ENCODE measurements around the gene DCAF12L2. TPM values are rescaled to one million over a fixed set of nuclear protein-coding genes. Genes with fewer than 3 reads are reported as not detected.

DCAF12L2 gene
- total RNA-seq, 1 experiment from 2014 or later: 1.2 TPM

DNA sequence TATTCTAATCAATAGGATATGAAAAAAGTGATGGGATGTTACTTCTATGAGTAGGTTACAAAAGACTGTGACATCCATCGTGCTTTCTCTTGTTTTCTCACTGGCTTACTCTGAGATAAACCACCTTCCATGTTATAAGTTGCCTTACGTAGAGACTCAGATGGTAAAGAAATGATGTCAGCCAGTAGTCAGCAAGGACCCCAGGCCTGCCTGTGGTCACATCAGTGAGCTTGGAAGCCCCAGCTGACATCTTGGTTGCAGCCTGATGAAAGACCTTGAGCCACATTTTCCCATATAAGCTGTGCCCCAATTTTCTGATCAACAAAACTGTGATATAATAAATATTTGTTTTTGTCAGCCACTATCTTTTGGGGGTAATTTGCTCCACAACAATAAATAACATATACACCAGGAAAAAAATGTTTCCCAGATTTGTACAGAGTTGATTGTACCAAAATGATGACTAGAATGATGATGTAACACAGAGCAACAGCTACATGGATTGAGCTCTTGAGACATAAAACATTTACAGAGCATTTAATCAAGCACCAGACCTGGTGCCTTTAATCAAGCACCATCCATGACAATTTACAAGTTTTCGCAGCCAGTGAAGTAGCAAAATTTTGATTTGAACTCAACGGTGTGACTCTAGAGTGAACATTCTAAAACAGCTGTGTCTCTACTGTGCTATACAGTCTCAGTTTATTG lies 11.2 kb upstream of the DCAF12L2 start:
- Histone ChIP-seq H3K9me3 (ENCODE audit: control insufficient read depth, low read depth, low read length) (no peaks in the 10 kb centered on the region), H3K23me2 (ENCODE audit: insufficient read length, low read depth, low read length, poor library complexity, severe bottlenecking) (no peaks in the 10 kb centered on the region), H2BK20ac (ENCODE audit: low read depth, low read length, poor library complexity, severe bottlenecking) (no peak overlapping the region), H4K8ac (replicated peaks; ENCODE audit: insufficient read length, low read depth, low read length) (no peak overlapping the region), H3K23ac (ENCODE audit: insufficient read length, low read depth, low read length) (no peak overlapping the region), H3K9ac (ENCODE audit: extremely low read depth, insufficient read length, low read length) (no peak overlapping the region), H4K20me1 (ENCODE audit: control insufficient read depth, insufficient read depth, insufficient read length) (no peaks in the 10 kb centered on the region), H3K14ac (ENCODE audit: insufficient read depth, low read length) (no peak overlapping the region), H2AFZ (ENCODE audit: low read length) (no peak overlapping the region), H2BK15ac (ENCODE audit: low read depth, low read length) (no peak overlapping the region), H3K18ac (ENCODE audit: insufficient read length, low read depth, low read length) (no peak overlapping the region), H3K27ac (ENCODE audit: insufficient read length, low read depth, low read length) (no peak overlapping the region), H2BK12ac (ENCODE audit: insufficient read length, low read depth, low read length) (no peak overlapping the region), H3K4me1 (ENCODE audit: insufficient read depth, low read length) (no peaks in the 10 kb centered on the region), H3K56ac (ENCODE audit: insufficient read length, low read depth, low read length) (no peak overlapping the region), H3T11ph (ENCODE audit: low read length) (no peak overlapping the region), H4K91ac (ENCODE audit: insufficient read length, low read depth, low read length) (no peak overlapping the region), H2BK120ac (ENCODE audit: low read depth, low read length, poor library complexity, severe bottlenecking) (no peak overlapping the region), H4K5ac (ENCODE audit: insufficient read length, low read depth, low read length) (no peak overlapping the region), H3K4ac (ENCODE audit: low read depth, low read length) (no peak overlapping the region), H3K4me2 (ENCODE audit: insufficient read depth, insufficient read length, low read length) (no peak overlapping the region), H3K79me2 (ENCODE audit: insufficient read depth, low read length) (no peaks in the 10 kb centered on the region), H2BK5ac (ENCODE audit: insufficient read length, low read length) (no peak overlapping the region), H2AK5ac (ENCODE audit: insufficient read length, low read length) (no peak overlapping the region), H3K79me1 (ENCODE audit: insufficient read depth, low read depth, low read length, poor library complexity, severe bottlenecking) (no peaks in the 10 kb centered on the region), H3K27me3 (ENCODE audit: insufficient read depth, low read length) (no peaks in the 10 kb centered on the region)
- Mint-ChIP-seq H3K27ac (no peak overlapping the region), H3K36me3 (ENCODE audit: insufficient read depth in 1 of 3, low read depth in 3 of 3) (no peaks in the 10 kb centered on the region; a peak in 1 of 7 replicates), H3K27me3 (ENCODE audit: low read depth) (no peaks in the 10 kb centered on the region), H3K4me3 (no peak overlapping the region), H3K4me1 (no peaks in the 10 kb centered on the region), H3K9me3 (peaks cover 0 to 26% of the 10 kb centered on the region in 2 experiments; a peak in 2 of 5 replicates)
- DNase-seq: no peak
- no CpG with 5 or more reads among the region's 4 CpGs for whole genome bisulfite sequencing (ENCODE audit: extremely low coverage, insufficient read length, low lambda C conversion rate)
- TF ChIP-seq, protein P1, sequence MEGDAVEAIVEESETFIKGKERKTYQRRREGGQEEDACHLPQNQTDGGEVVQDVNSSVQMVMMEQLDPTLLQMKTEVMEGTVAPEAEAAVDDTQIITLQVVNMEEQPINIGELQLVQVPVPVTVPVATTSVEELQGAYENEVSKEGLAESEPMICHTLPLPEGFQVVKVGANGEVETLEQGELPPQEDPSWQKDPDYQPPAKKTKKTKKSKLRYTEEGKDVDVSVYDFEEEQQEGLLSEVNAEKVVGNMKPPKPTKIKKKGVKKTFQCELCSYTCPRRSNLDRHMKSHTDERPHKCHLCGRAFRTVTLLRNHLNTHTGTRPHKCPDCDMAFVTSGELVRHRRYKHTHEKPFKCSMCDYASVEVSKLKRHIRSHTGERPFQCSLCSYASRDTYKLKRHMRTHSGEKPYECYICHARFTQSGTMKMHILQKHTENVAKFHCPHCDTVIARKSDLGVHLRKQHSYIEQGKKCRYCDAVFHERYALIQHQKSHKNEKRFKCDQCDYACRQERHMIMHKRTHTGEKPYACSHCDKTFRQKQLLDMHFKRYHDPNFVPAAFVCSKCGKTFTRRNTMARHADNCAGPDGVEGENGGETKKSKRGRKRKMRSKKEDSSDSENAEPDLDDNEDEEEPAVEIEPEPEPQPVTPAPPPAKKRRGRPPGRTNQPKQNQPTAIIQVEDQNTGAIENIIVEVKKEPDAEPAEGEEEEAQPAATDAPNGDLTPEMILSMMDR (conservative IDR thresholded peaks at IDR 0.05): no peak
